GM19025 (cell line): ENCODE data around the gene ZDHHC11B.

Experiments used
- ATAC-seq: cut with Tn5 transposase; IDR thresholded peaks from one replicate; pipeline ENCODE4 v1.9.1; 2021; ENCODE audit warnings: mild to moderate bottlenecking, low read depth, moderate library complexity; ENCODE audit not compliant: unreplicated experiment

Gene ZDHHC11B

DNA sequence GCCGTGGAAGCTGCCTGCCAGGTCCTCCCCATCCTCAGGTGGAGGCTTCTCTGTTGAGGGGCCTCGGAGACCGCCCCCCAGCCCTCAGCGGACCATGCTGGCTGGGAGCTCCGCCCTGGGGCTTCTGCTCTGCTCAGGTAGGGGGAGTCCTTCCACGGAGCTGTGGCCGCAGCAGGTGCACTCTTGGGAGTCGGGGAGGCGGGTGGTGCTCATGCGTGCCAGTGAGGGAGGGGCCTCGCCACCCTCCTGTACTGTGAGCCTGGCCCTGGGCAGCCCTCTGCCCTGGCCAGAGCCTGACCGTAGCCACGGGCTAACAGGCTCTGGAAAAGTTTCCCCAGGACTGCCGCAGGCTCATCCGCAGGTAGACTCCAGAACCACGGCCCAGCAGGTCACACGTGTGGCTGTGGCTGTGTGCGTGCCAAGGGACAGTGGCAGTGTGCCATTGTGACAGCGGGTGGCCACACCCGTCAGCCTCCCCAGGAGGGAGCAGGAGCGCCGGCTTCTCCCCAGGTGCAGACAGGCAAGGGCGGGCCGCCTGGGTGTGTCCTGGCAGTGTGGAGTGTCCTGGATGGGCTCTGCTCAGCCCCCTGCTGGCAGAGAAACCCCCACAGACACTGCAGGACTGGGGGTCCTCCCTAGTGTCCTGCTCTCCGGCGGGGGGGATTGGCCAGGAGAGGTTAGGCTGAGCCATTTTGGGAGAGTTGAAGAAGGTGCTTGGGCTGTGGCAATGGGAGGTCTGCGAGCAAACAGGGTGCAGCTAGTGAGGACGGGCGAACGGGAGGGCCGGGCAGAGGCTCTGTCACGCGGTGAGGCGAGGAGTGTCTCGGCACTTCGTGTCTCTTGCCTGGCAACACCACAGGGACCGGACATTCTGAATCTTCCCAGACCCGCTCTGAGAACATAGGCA, 120.8 kb downstream of the ZDHHC11B start:
- ATAC-seq = no peak

GRCh38 chr5:662751-663435, 121.6 kb downstream of the ZDHHC11B start:
- ATAC-seq = no peak

GRCh38 chr5:661891-662750, 122.4 kb downstream of the ZDHHC11B start:
- ATAC-seq = no peak

- no peak for ATAC-seq
Observed at GRCh38 chr5:660491-661030, 124.0 kb downstream of the ZDHHC11B start.
